Measurements from ENCODE around the gene GALNT9.

Gene GALNT9

GRCh38 chr12:132194556-132194955 lies 134.8 kb downstream of the GALNT9 start:
- DNase-seq = no peak

GRCh38 chr12:132194056-132194455 lies 135.3 kb downstream of the GALNT9 start:
- no peak for DNase-seq

GRCh38 chr12:132191715-132192553 lies 137.5 kb downstream of the GALNT9 start:
- DNase-seq = no peak

DNA sequence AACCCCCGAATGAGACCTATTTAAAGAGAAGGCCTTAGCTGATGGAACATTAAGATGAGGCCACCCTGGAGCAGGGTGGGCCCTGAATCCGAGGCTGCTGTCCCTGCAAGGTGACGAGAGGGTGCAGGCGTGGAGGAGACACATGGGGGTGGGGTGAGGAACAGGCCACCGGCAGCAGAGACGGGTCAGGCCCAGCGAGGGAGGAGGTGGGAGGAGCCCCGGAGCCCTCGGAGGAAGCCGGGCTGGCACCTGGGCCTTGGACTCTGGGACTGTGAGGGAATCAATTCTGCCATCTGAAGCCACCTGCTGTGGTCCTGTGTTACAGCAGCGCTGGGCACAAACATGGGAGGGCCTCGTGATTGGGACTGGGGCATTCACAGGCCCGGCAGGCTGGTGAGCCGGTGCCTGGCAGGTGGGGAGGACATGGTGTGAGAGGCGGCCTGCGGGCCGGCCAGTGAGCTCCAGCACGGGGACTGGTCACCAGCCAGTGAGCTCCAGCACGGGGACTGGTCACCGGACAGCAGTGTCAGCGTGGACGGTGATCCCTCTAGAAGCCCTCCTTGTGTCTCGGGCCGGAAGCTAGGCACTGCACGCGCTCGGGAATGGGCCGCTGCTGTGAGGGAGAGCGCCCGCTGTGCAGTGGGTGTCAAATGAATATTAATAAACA lies 138.4 kb downstream of the GALNT9 start:
- no peak for DNase-seq

GRCh38 chr12:132190012-132190755 lies 139.2 kb downstream of the GALNT9 start:
- no peak for DNase-seq

- no peak for DNase-seq
These were observed 139.9 kb downstream of the GALNT9 start for GRCh38 chr12:132189378-132190011.

DNA sequence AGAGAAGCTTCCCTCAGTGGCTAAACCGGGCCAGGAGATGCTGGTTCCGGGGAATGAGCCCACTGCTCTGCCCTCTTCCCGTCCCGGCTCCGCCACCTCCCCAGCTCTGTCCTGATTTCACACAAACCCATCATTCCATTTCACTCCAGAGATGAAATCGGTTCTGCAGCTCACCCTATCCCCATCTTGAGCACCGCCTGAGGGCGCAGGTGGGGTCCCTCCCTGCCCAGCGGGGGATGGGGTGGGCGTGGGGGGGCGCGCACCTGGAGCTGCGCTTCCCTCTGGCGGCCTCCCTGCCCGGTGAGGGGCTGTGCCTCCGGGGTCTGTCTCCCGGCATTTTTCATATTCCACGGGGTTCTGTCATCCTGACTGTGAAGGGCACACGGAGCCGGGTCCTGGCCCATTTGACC lies 140.5 kb downstream of the GALNT9 start:
- no peak for DNase-seq

- DNase-seq = no peak
These were observed 140.9 kb downstream of the GALNT9 start for GRCh38 chr12:132188451-132188901.

- DNase-seq = no peak
These were observed 141.5 kb downstream of the GALNT9 start for GRCh38 chr12:132187646-132188450.

- DNase-seq = no peak
These were observed 142.3 kb downstream of the GALNT9 start for GRCh38 chr12:132186857-132187620.

GRCh38 chr12:132186208-132186856 lies 143.1 kb downstream of the GALNT9 start:
- DNase-seq = no peak

- no peak for DNase-seq
These were observed 143.7 kb downstream of the GALNT9 start for GRCh38 chr12:132185705-132186104.

GRCh38 chr12:132182711-132183365 lies 146.6 kb downstream of the GALNT9 start:
- no peak for DNase-seq

- DNase-seq = no peak
These were observed 147.1 kb downstream of the GALNT9 start for GRCh38 chr12:132182206-132182710.

- no peak for DNase-seq
These were observed 147.7 kb downstream of the GALNT9 start for GRCh38 chr12:132181570-132182200.

DNA sequence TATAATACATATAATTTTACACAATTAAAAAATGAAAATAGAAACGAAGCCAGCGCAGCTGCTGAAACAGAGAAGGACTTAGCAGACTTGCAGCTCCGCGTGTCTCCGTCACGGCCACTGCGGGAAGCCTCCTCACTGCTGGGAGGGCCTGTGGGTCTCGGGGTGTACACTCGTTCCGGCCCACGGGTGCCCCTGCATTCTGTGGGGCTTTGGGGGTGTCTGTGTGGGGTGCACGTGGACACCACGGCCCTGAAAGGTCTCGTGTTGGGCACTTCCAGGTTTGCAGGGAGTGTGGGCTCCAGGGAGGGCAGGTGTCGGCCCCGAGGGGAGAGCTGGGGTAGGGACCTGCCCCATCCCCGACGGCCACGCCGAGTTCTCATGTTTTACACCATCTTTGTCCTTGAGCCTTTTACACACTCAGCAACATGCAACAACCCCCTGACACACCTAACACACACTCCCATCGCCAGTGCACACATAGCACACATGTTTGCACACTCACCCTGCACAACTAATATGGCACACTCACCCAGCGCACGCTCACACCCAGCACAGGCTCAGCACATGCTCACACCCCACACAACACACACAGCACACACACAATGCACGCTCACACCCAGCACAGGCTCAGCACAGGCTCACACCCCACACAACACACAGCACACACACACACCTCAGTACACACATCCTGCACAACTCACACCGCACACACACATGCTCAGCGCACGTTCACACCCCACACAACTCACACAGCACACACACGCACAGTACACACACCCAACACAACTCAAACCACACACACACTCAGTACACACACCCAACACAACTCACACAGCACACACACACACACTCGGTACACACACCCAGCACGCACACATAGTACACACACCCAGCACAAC lies 148.5 kb downstream of the GALNT9 start:
- DNase-seq = no peak

- no peak for DNase-seq
These were observed 149.7 kb downstream of the GALNT9 start for GRCh38 chr12:132179431-132180362.

All from NCI-H1694 (cell line).